K562 (cell line): Measurements from ENCODE around the gene ZC3H6. TPM values are rescaled to one million over a fixed set of nuclear protein-coding genes. Genes with fewer than 3 reads are reported as not detected.

Experiments used
- CHD1 ChIP-seq: fragments of 200-600 bp; sonication (generic); IDR thresholded peaks from one replicate; pipeline ENCODE4 v1.6.1; 2012; ENCODE audit warnings: mild to moderate bottlenecking, moderate library complexity, low read length, inconsistent platforms
- DMBX1 ChIP-seq: fragments of 250-450 bp; sonication (Bioruptor Pico); IDR thresholded peaks from 2 replicates; pipeline ENCODE4 v1.8.0; 2022; ENCODE audit warnings: inconsistent platforms, mild to moderate bottlenecking, moderate library complexity, borderline replicate concordance
- FOSL1 ChIP-seq: fragments of 200-800 bp; sonication (Bioruptor generic); conservative IDR thresholded peaks from 2 replicates; pipeline ENCODE4 v1.6.1; 2016; ENCODE audit warnings: missing genetic modification characterization, missing compliant biosample characterization
- GTF2F1 ChIP-seq: IDR thresholded peaks from 2 replicates; pipeline ENCODE4 v1.6.1; 2011; ENCODE audit warnings: low read depth, low read length, improper control_type of control experiment
- HDAC1 ChIP-seq, 2 experiments: fragments of 450-650 bp; IDR thresholded peaks; 2 replicates each; pipeline ENCODE4 v1.6.1; 2016 to 2017; ENCODE audit warnings: inconsistent platforms in 1 of 2, mild to moderate bottlenecking in 1 of 2, moderate library complexity in 1 of 2
- HMG20A ChIP-seq: fragments of 450-650 bp; formaldehyde crosslinking; conservative IDR thresholded peaks from 2 replicates; pipeline ENCODE4 v1.4.0; 2020; ENCODE audit warnings: mild to moderate bottlenecking, mixed read lengths
- MIER1 ChIP-seq: fragments of 450-650 bp; IDR thresholded peaks from 2 replicates; pipeline ENCODE4 v1.6.1; 2016; ENCODE audit warnings: antibody characterized with exemption, mild to moderate bottlenecking, low read depth
- MTA2 ChIP-seq: fragments of 450-650 bp; IDR thresholded peaks from 2 replicates; pipeline ENCODE4 v1.6.1; 2016; ENCODE audit warnings: low read depth
- MYC ChIP-seq, 2 experiments: fragments of 250-450 bp in 1 of 2; sonication (Bioruptor Pico) in 1 of 2; IDR thresholded peaks; 2 replicates each; pipeline versions ENCODE4 v1.5.1 to v1.6.1; 2012 to 2021; ENCODE audit warnings: low read depth in 2 of 2, borderline replicate concordance in 1 of 2, improper control_type of control experiment in 1 of 2, low read length in 1 of 2, mild to moderate bottlenecking in 1 of 2, moderate library complexity in 1 of 2
- RBM34 ChIP-seq: fragments of 200-400 bp; formaldehyde crosslinking; IDR thresholded peaks from 2 replicates; pipeline ENCODE4 v1.6.1; 2018; ENCODE audit warnings: low read length, borderline replicate concordance; ENCODE audit not compliant: insufficient read depth
- SMARCA5 ChIP-seq: fragments of 450-650 bp; IDR thresholded peaks from 2 replicates; pipeline ENCODE4 v1.6.1; 2016
- SNAPC5 ChIP-seq: fragments of 250-450 bp; sonication (Bioruptor Pico); IDR thresholded peaks from 2 replicates; pipeline ENCODE4 v1.8.0; 2021; ENCODE audit warnings: moderate library complexity, mild to moderate bottlenecking, inconsistent platforms
- STAT5A ChIP-seq: IDR thresholded peaks from 2 replicates; pipeline ENCODE4 v1.6.1; 2012; ENCODE audit warnings: low read length, inconsistent platforms, borderline replicate concordance
- STAT6 ChIP-seq: sonication (generic); formaldehyde crosslinking; IDR thresholded peaks from 2 replicates; pipeline ENCODE4 v1.8.1; 2023; ENCODE audit warnings: mild to moderate bottlenecking, missing genetic modification reagents
- TCF3 ChIP-seq: sonication (generic); formaldehyde crosslinking; IDR thresholded peaks from 2 replicates; pipeline ENCODE4 v1.4.0; 2020; ENCODE audit warnings: mild to moderate bottlenecking, missing genetic modification reagents
- TOE1 ChIP-seq, 2 experiments: fragments of 450-650 bp in 1 of 2; sonication (generic) in 1 of 2; formaldehyde crosslinking in 1 of 2; IDR thresholded peaks; 2 replicates each; pipeline versions ENCODE4 v1.7.1 to v1.8.0; 2016 to 2022; ENCODE audit warnings: borderline replicate concordance in 2 of 2, mild to moderate bottlenecking in 2 of 2, antibody characterized with exemption in 1 of 2, inconsistent platforms in 1 of 2, low read depth in 1 of 2, missing genetic modification reagents in 1 of 2, moderate library complexity in 1 of 2
- XRCC3 ChIP-seq: fragments of 450-650 bp; IDR thresholded peaks from 2 replicates; pipeline ENCODE4 v1.6.1; 2017; ENCODE audit warnings: mild to moderate bottlenecking, moderate library complexity
- ZBTB7A ChIP-seq: IDR thresholded peaks from 2 replicates; pipeline ENCODE4 v1.6.1; 2011; ENCODE audit warnings: low read depth, mild to moderate bottlenecking, low read length, moderate library complexity, borderline replicate concordance; ENCODE audit not compliant: control insufficient read depth
- ZC3H11A ChIP-seq: IDR thresholded peaks from 2 replicates; pipeline ENCODE4 v1.6.1; 2012; ENCODE audit warnings: low read depth, low read length, improper control_type of control experiment
- ZNF175 ChIP-seq: fragments of 200-800 bp; sonication (Bioruptor generic); IDR thresholded peaks from 2 replicates; pipeline ENCODE4 v1.6.1; 2016; ENCODE audit warnings: low read depth, mild to moderate bottlenecking, missing genetic modification characterization, missing compliant biosample characterization
- ZNF23 ChIP-seq: fragments of 250-450 bp; sonication (Bioruptor Pico); IDR thresholded peaks from 2 replicates; pipeline ENCODE4 v1.4.0; 2020; ENCODE audit warnings: mild to moderate bottlenecking
- ZNF239 ChIP-seq: fragments of 250-450 bp; sonication (Bioruptor Pico); IDR thresholded peaks from 2 replicates; pipeline ENCODE4 v1.4.0; 2020; ENCODE audit warnings: mild to moderate bottlenecking
- ZNF316 ChIP-seq: fragments of 450-650 bp; IDR thresholded peaks from 2 replicates; pipeline ENCODE4 v1.6.1; 2016
- ZNF384 ChIP-seq: IDR thresholded peaks from 2 replicates; pipeline ENCODE4 v1.6.1; 2012; ENCODE audit warnings: low read depth, low read length, improper control_type of control experiment
- ZNF507 ChIP-seq: conservative IDR thresholded peaks from 2 replicates; pipeline ENCODE4 v1.6.1; 2017; ENCODE audit warnings: missing genetic modification characterization, missing compliant biosample characterization
- ZSCAN32 ChIP-seq: fragments of 450-650 bp; formaldehyde crosslinking; IDR thresholded peaks from 2 replicates; pipeline ENCODE4 v1.4.0; 2020; ENCODE audit warnings: mild to moderate bottlenecking, moderate library complexity
- polyA plus RNA-seq, 8 experiments: library from polyadenylated mRNA; depleted of rRNA in 4 of 8; stranded (reverse) in 5 of 8; unstranded in 3 of 8; fragments of >200 nt; fragmentation: Nextera tagmentation in 2 of 8; fragmentation: Illumina TruSeq in 1 of 8; extraction: Ambion mirVana in 2 of 8; extraction: Trizol in 1 of 8; gene quantifications; 2 replicates each; pipeline versions ENCODE4 v1.2.1 to v1.2.3, GENCODE V29; 2011 to 2014; ENCODE audit warnings: inconsistent platforms in 1 of 8, missing spikeins in 1 of 8
- total RNA-seq, 7 experiments: library from RNA; depleted of rRNA in 6 of 7; stranded (reverse); fragments of >200 nt in 6 of 7; fragmentation: Illumina TruSeq in 2 of 7; extraction: Trizol in 2 of 7; gene quantifications; 2 replicates each; pipeline versions ENCODE4 v1.2.1 to v1.2.3, GENCODE V29; 2011 to 2021; ENCODE audit warnings: low replicate concordance in 1 of 7

ZC3H6 gene
- total and polyA plus RNA-seq, 9 of the 15 experiments (the other 6 are each of a cell fraction or from before 2014, with no cell fraction given), result 0.45 to 1.9 (median 1.5) TPM

GRCh38 chr2:112254466-112255240 is 20.7 kb upstream of the ZC3H6 start, which contains the start of gene ZC3H8 (continued):
- peak; percentile 12; the same call in 1 of the 2 replicates for TF ChIP-seq ZBTB7A
- TF ChIP-seq TCF3 (CRISPR knock-in tag), result 0 out of 2 replicates have a peak, but pooled peaks have one; percentile 11
- TF ChIP-seq ZNF384, result no peak
- TF ChIP-seq RBM34, result no peak
- TF ChIP-seq MTA2, result no peak
- TF ChIP-seq ZNF23 (CRISPR knock-in tag), result no peak
- TF ChIP-seq HDAC1 (IDR thresholded peaks at IDR 0.05), result peak in 1 of 2 experiments; percentile 88; a peak in 2 of 4 replicates
- TF ChIP-seq CHD1, result no peak
- TF ChIP-seq DMBX1 (CRISPR knock-in tag), result peak; percentile 47; the same call in 1 of the 2 replicates
- TF ChIP-seq ZC3H11A, result no peak
- TF ChIP-seq MYC (IDR thresholded peaks at IDR 0.05; ENCODE audit: low read depth, low read length), result peak; percentile 98
- peak; percentile 97 for TF ChIP-seq MYC (CRISPR knock-in tag; IDR thresholded peaks at IDR 0.05; ENCODE audit: borderline replicate concordance, low read depth)
- TF ChIP-seq XRCC3, result no peak
- TF ChIP-seq ZNF507 (tag), result no peak
- TF ChIP-seq SMARCA5, result no peak
- TF ChIP-seq MIER1, result no peak
- TF ChIP-seq FOSL1 (tag), result peak; percentile 30; the same call in 1 of the 2 replicates
- no peak for TF ChIP-seq HMG20A (CRISPR knock-in tag)
- no peak for TF ChIP-seq TOE1 (IDR thresholded peaks at IDR 0.05; ENCODE audit: borderline replicate concordance)
- TF ChIP-seq TOE1 (CRISPR knock-in tag; IDR thresholded peaks at IDR 0.05; ENCODE audit: borderline replicate concordance, low read depth), result 0 out of 2 replicates have a peak, but pooled peaks have one; percentile 78
- TF ChIP-seq STAT5A, result no peak
- 0 out of 2 replicates have a peak, but pooled peaks have one; percentile 37 for TF ChIP-seq STAT6
- peak; percentile 8; the same call in 1 of the 2 replicates for TF ChIP-seq GTF2F1
- TF ChIP-seq SNAPC5 (CRISPR knock-in tag), result no peak
- no peak for TF ChIP-seq ZNF316
- TF ChIP-seq ZNF239 (CRISPR knock-in tag), result no peak
- no peak for TF ChIP-seq ZNF175
- 0 out of 2 replicates have a peak, but pooled peaks have one; percentile 18 for TF ChIP-seq ZSCAN32 (CRISPR knock-in tag)
